GM23338 (cell line): ENCODE measurements around the gene CDKAL1. TPM values are rescaled to one million over a fixed set of nuclear protein-coding genes. Genes with fewer than 3 reads are reported as not detected.

Source experiments
- ATAC-seq: fragments of 200-7000 bp; cut with Tn5 transposase; 3 replicates; pipeline ENCODE4 v1.9.1; 2020
- DNase-seq: peaks from one replicate; pipeline ENCODE4 v3.0.0-alpha.2; 2015; ENCODE audit warnings: low spot score
- H2AFZ ChIP-seq: fragments of 200-600 bp; sonication (generic); 2 replicates; pipeline ENCODE4 v1.8.0; 2016; ENCODE audit warnings: antibody characterized with exemption, mild to moderate bottlenecking, moderate library complexity
- H3F3A ChIP-seq: fragments of 200-600 bp; sonication (generic); replicated peaks from 2 replicates; pipeline ENCODE4 v1.8.0; 2017; ENCODE audit warnings: antibody characterized with exemption, mixed run types, low read depth
- H3K27ac ChIP-seq: fragments of 200-600 bp; sonication (generic); 2 replicates; pipeline ENCODE4 v1.6.1; 2016; ENCODE audit warnings: low read depth
- H3K27me3 ChIP-seq: fragments of 200-600 bp; sonication (generic); 2 replicates; pipeline ENCODE4 v1.8.0; 2016; ENCODE audit warnings: mild to moderate bottlenecking, mixed run types, moderate library complexity; ENCODE audit not compliant: insufficient read depth
- H3K36me3 ChIP-seq: fragments of 200-600 bp; sonication (generic); 2 replicates; pipeline ENCODE4 v1.8.0; 2016; ENCODE audit warnings: mild to moderate bottlenecking; ENCODE audit not compliant: insufficient read depth
- H3K4me1 ChIP-seq: fragments of 200-600 bp; sonication (generic); 2 replicates; pipeline ENCODE4 v1.8.0; 2016; ENCODE audit warnings: mild to moderate bottlenecking, moderate library complexity; ENCODE audit not compliant: insufficient read depth
- H3K4me2 ChIP-seq: fragments of 200-600 bp; sonication (generic); 2 replicates; pipeline ENCODE4 v1.7.1; 2017; ENCODE audit warnings: mixed run types
- H3K4me3 ChIP-seq: fragments of 200-600 bp; sonication (generic); 2 replicates; pipeline ENCODE4 v1.6.1; 2016; ENCODE audit warnings: mixed run types
- H3K79me2 ChIP-seq: fragments of 200-600 bp; sonication (generic); replicated peaks from 2 replicates; pipeline ENCODE4 v1.8.0; 2017; ENCODE audit warnings: mild to moderate bottlenecking; ENCODE audit not compliant: insufficient read depth
- H3K9me2 ChIP-seq: fragments of 200-600 bp; sonication (generic); 2 replicates; pipeline ENCODE4 v1.8.0; 2017; ENCODE audit not compliant: insufficient read depth
- H4K20me1 ChIP-seq: fragments of 200-600 bp; sonication (generic); replicated peaks from 2 replicates; pipeline ENCODE4 v1.8.0; 2017; ENCODE audit warnings: mild to moderate bottlenecking; ENCODE audit not compliant: insufficient read depth
- H3K27ac Mint-ChIP-seq: 2 replicates; pipeline ENCODE4 v1.8.0; 2020; ENCODE audit warnings: inconsistent platforms, mild to moderate bottlenecking, moderate library complexity, mixed read lengths
- H3K27me3 Mint-ChIP-seq: 3 replicates; pipeline ENCODE4 v1.8.0; 2022; ENCODE audit warnings: low read depth, mild to moderate bottlenecking, moderate library complexity, mixed read lengths, inconsistent platforms; ENCODE audit not compliant: insufficient read depth, poor library complexity
- H3K36me3 Mint-ChIP-seq: 3 replicates; pipeline ENCODE4 v1.8.0; 2021; ENCODE audit warnings: low read depth, mild to moderate bottlenecking, inconsistent platforms, moderate library complexity, mixed read lengths
- H3K4me1 Mint-ChIP-seq: 3 replicates; pipeline ENCODE4 v1.8.0; 2020; ENCODE audit warnings: mild to moderate bottlenecking, inconsistent platforms, mixed read lengths
- H3K4me3 Mint-ChIP-seq: 3 replicates; pipeline ENCODE4 v1.8.0; 2021; ENCODE audit warnings: moderate library complexity, mild to moderate bottlenecking, inconsistent platforms, mixed read lengths
- H3K9me3 Mint-ChIP-seq: 3 replicates; pipeline ENCODE4 v1.8.0; 2020; ENCODE audit warnings: moderate library complexity, mild to moderate bottlenecking, inconsistent platforms, mixed read lengths
- CREB1 ChIP-seq: fragments of 250-450 bp; sonication (Bioruptor Pico); IDR thresholded peaks from 2 replicates; pipeline ENCODE4 v1.5.0; 2020; ENCODE audit warnings: low read depth, mild to moderate bottlenecking, moderate library complexity
- ETS1 ChIP-seq: IDR thresholded peaks from 2 replicates; pipeline ENCODE4 v1.6.1; 2016; ENCODE audit warnings: antibody characterized with exemption
- EZH2phosphoT487 ChIP-seq: fragments of 200-600 bp; sonication (generic); IDR thresholded peaks from one replicate; pipeline ENCODE4 v1.8.1; 2018; ENCODE audit warnings: antibody characterized with exemption; ENCODE audit not compliant: unreplicated experiment
- NANOG ChIP-seq: IDR thresholded peaks from 2 replicates; pipeline ENCODE4 v1.6.1; 2016; ENCODE audit warnings: antibody characterized with exemption, borderline replicate concordance
- ZNF114 ChIP-seq: fragments of 250-450 bp; sonication (Bioruptor Pico); IDR thresholded peaks from 2 replicates; pipeline ENCODE4 v1.5.0; 2020; ENCODE audit warnings: mild to moderate bottlenecking, moderate library complexity
- ZNF331 ChIP-seq: fragments of 250-450 bp; sonication (Bioruptor Pico); IDR thresholded peaks from 2 replicates; pipeline ENCODE4 v1.5.0; 2020; ENCODE audit warnings: low read depth, mild to moderate bottlenecking, moderate library complexity
- ZNF462 ChIP-seq: fragments of 250-450 bp; sonication (Bioruptor Pico); IDR thresholded peaks from 2 replicates; pipeline ENCODE4 v1.5.0; 2020; ENCODE audit warnings: mild to moderate bottlenecking, moderate library complexity
- polyA plus RNA-seq: library from polyadenylated mRNA; unstranded; fragments of >200 nt; fragmentation: Nextera tagmentation; extraction: Ambion mirVana; gene quantifications from 2 replicates; pipeline ENCODE4 v1.2.1, GENCODE V29; 2016
- total RNA-seq: library from RNA; depleted of rRNA; stranded (reverse); fragments of >200 nt; shearing (Covaris generic); gene quantifications from 2 replicates; pipeline ENCODE4 v1.2.3, GENCODE V29; 2014

CDKAL1 gene
- total and polyA plus RNA-seq, 2 experiments from 2014 or later = 17.8 to 35.0 TPM

GRCh38 chr6:20841806-20842205, 307.5 kb downstream of the CDKAL1 start (continued):
- TF ChIP-seq ZNF462 (CRISPR knock-in tag) = no peak
- TF ChIP-seq NANOG = no peak
- no peak for TF ChIP-seq ZNF114 (CRISPR knock-in tag)
- TF ChIP-seq EZH2phosphoT487 = no peak

DNA sequence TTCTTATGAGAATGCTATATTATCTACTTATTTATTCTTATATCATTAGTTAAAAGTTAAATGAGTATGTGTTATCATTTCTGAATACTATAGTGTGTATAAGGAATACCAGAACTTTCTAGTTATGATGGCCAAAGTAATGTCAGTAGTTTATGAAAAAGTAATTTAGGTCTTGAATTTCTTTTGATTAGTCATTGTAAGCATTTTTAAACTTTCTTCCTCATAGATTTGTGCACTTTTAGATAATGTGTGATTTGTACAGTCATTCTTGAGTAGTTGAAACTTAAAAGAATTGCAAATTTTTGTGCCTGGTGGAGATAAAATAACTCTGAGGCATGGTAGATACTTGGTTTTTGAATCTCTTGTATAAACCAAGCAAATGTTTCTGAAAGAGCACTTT, 311.3 kb downstream of the CDKAL1 start:
- Histone ChIP-seq H3K4me3 (no peak overlapping the region), H3K4me1 (no peaks in the 10 kb centered on the region), H3K27ac (no peak overlapping the region), H3K36me3 (no peaks in the 10 kb centered on the region), H3F3A (no peaks in the 10 kb centered on the region), H3K79me2 (no peaks in the 10 kb centered on the region), H3K9me2 (no peaks in the 10 kb centered on the region), H2AFZ (no peak overlapping the region), H4K20me1 (no peaks in the 10 kb centered on the region), H3K4me2 (no peak overlapping the region), H3K27me3 (no peaks in the 10 kb centered on the region)
- H3K4me1 Mint-ChIP-seq = peaks cover 10% of the 10 kb centered on the region; the same call in 2 of the 3 replicates
- H3K9me3 Mint-ChIP-seq = no peaks in the 10 kb centered on the region
- DNase-seq (no peak), ATAC-seq (no peak)
- H3K4me3 Mint-ChIP-seq = no peak overlapping the region
- H3K27ac Mint-ChIP-seq = no peak overlapping the region
- TF ChIP-seq CREB1 (no peak), ETS1 (no peak), ZNF331 (CRISPR knock-in tag) (no peak)
- no peaks in the 10 kb centered on the region for H3K36me3 Mint-ChIP-seq
- peaks cover 3% of the 10 kb centered on the region for H3K27me3 Mint-ChIP-seq
